Stimulated activated CD8-positive, alpha-beta memory T cell treated with anti-CD3 and anti-CD28 coated beads, Interleukin-15, amount 100 ng/mL, for 1 hour (primary cell): ENCODE results near the gene VAMP3.
"Not testable (repeated sequence)": the region's sequence is repeated elsewhere in the genome, so short reads cannot be mapped to it uniquely, and the experiment has no call there.

Experiments
- DNase-seq: peaks from one replicate; pipeline ENCODE4 v3.0.0-alpha.2; 2020; ENCODE audit warnings: low read depth

VAMP3 gene

GRCh38 chr1:7768583-7768982, 2.5 kb upstream of the VAMP3 start:
- no peak for DNase-seq

DNA sequence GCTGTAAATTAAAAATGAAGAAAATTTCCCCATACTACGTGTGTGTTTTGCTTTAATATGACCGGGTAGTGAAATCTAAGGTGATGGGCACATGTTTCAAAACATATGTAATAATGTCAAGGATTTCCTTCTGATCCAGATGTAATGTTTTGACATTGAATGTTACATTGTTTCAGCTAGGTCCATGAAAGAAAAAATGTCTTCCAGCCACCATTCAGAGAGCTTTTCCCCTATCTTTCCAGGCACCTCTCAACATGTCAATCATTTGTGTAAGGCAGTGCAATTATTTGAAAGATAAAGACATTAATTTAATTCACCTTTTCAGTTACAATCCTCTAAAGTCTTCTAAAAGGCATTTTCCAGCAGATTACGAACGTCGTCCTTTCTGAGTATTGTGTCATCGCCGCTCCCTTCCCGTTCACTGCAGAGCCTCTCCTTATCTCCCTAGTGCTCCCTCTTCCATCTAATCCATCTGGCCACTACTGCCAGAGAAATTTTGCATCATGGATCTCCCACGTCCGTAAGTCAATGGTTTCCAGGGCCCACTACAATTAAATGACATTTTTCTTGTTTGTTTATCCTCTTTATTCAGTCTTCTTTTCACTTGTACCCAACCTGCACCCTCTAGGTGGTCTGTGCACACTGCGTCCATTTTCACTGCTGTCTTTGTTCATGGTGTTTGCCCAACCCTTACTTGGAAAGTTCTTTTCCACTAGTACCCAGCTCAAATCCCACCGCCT, 1.3 kb upstream of the VAMP3 start:
- no peak for DNase-seq

DNA sequence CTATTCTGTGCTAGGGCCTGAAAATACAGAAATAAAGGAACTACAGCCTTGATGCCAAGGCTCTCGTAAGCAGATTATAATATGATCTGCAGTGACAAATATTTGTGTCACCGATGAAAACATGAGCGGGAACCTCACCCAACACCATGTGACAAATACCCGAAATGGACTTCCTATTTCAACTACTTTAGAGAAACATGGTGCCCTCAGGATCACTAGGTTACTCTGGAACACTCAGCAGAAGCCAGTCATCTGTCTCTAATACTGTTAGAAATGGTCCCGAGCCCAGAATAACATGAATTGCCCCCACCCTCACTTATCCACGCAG, 463 bp upstream of the VAMP3 start:
- no peak for DNase-seq

GRCh38 chr1:7771823-7772299, 765 bp downstream of the VAMP3 start:
- DNase-seq: no peak

DNA sequence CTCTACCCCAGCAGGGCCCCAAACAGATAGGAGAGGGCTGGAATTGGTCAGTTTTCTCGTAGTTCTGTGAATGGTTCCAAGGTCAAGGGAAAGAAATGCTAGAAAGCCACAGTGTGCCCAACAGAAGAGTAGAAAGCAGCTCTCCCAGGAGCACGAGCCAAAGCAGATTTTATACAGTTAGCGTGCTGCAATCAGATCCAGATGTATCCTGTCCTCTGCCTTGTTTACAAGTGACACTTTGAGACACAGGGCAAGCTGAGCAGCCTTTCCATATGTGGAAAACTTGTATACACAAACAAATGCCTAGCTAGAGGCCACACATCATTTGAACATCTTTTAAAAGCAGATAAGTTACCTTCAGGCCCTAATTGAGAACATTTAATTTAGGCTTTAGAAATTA, 6.5 kb downstream of the VAMP3 start:
- DNase-seq: no peak

GRCh38 chr1:7778133-7778628, 7.1 kb downstream of the VAMP3 start:
- DNase-seq: no peak

DNA sequence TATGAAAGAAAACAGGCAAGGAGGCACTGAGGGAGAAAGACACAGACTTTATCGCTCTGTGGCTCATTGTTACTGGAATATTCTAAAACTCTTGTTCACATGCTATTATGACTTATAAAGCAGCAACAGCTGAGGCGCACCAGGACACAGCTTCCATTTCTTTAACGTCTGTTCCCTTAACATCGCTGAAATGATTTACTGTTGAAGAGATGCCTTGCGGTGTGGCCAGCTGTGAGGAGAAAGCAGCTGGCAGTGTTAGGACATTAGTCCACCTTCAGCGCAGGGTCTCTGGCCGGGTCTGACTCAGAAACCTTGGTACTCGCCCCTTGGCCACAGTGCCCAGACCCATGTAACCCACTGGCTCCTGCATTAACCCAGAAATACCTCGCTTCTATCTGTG, 9.9 kb downstream of the VAMP3 start:
- DNase-seq: no peak

- no peak for DNase-seq
Measured at GRCh38 chr1:7781501-7781900, 10.4 kb downstream of the VAMP3 start.

DNA sequence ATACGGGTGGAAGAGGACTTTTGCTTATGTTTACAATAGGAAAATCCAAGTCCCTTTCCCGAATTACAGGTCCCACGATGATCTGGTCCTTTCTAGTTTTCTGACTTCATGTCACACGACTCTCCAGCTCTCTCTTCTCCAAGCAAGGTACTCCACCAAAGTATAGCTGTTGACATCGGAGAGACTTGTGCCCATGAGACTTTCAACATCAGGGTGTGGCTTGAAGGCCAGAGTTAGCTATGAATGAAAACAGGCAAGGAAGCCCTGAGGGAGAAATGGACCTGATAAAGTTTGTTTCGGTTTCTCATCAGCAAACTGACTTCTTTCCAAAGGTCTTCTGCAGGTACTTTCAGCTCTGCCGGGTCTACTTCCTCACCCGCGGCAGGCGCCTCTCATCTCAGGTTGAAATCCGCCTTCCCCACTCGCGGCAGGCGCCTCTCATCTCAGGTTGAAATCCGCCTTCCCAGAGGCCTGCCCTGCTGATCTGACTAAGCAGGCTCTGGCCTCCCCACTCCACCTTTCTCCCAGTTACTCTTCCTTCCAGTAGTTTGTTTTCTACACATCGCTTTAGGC, 10.9 kb downstream of the VAMP3 start:
- DNase-seq: no peak

- DNase-seq: no peak
Measured at GRCh38 chr1:7783178-7783711, 12.1 kb downstream of the VAMP3 start.

GRCh38 chr1:7783826-7784491, 12.9 kb downstream of the VAMP3 start, which contains the start of gene PER3:
PER3 (plus strand) TSS chr1:7784291; CDS start chr1:7784878, 587 bp downstream.
- DNase-seq: peak; percentile 79

DNA sequence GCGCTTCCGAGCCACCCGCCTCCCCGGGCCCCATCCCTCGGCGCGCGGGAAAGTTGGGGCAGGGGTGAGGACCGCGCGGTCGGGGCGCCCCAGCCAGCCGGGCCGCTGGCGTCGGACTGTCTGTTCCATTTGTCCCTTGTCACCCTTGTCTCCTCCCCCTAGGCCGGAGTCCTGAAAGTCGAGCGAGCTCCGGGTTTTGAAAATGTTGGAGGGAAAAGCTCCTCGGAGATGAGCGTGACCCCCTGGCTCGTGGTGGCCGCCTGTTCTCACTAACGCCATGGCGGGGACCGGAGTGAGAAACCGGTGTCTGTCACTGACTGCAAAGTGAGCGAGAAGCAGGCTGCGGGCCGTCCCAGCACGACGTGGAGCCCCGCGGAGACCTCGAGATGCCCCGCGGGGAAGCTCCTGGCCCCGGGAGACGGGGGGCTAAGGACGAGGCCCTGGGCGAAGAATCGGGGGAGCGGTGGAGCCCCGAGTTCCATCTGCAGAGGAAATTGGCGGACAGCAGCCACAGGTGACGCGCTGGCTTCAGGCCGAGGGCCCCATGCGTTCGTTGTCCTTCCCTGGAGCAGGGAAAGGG, 13.5 kb downstream of the VAMP3 start:
- no peak for DNase-seq

DNA sequence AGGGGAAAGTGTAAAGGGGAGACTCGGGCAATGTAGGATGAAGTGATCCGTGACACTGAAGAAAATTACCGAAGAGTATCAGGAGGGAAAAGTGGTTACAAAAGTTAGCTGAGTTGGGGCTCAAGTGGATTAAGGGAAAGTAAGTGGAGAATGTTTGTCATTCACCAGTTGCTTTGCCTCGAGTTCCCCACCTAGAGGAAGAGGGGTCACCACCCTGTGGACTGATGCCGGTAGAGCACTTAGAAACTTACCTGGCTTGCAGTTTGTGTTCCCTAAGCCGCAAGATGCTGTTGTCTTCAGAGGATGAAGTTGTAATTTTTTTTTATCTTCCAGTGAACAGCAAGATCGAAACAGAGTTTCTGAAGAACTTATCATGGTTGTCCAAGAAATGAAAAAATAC, 14.0 kb downstream of the VAMP3 start:
- no peak for DNase-seq

DNA sequence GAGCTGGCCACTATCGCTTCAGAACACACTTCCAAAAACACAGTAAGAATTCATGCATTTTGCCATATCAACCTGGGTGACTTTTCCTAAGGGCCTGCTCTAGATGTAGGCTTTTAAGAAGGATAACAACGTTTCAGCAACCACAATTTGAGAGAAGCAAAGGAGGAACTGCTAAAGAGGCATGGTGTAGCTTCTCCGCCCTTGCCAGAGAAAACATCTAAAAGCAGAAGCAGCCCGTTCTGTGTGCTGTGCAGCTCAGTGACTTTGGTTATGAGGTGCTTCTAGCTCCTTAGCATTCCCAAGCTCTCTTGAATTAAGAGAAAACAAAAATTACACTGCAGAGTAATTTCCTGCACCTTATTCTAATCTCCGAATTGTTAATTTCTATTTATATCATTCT, 15.7 kb downstream of the VAMP3 start:
- DNase-seq: no peak

- DNase-seq: no peak
Measured at GRCh38 chr1:7789828-7790227, 18.7 kb downstream of the VAMP3 start.

DNA sequence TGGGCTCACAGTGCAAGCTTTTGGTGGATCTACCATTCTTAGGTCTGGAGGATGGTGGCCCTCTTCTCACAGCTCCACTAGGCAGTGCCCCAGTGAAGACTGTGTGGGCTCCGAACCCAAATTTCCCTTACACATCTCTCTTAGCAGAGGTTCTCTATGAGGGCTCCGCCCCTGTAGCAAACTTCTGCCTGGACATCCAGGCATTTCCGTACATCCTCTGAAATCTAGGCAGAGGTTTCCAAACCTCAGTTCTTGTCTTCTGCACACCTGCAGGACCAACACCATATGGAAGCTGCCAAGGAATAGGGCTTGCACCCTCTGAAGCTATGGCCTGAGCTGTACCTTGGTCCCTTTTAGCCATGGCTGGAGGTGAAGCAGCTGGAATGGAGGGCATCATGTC, 19.9 kb downstream of the VAMP3 start:
- not testable (repeated sequence) for DNase-seq

DNA sequence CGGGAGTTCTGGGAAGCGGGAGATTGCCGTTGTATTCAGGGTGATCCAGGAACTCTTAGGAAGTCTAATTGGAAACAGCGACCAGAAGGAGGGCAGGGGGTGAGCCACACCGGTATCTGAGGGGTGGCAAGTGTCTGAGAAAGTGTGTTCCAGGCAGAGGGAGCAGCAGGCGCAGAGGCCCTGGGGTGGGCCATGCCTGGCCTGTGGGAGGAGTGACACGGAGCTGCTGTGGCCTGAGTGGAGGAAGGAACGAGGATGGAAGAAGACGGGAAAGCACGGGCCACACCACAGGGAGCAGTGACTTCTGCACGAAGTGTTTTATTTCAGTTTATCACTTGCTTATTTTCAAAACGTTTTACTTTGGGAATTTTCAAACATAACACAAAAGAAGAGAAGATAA, 24.3 kb downstream of the VAMP3 start:
- no peak for DNase-seq

- DNase-seq: no peak
Measured at GRCh38 chr1:7805460-7805859, 34.4 kb downstream of the VAMP3 start.

DNA sequence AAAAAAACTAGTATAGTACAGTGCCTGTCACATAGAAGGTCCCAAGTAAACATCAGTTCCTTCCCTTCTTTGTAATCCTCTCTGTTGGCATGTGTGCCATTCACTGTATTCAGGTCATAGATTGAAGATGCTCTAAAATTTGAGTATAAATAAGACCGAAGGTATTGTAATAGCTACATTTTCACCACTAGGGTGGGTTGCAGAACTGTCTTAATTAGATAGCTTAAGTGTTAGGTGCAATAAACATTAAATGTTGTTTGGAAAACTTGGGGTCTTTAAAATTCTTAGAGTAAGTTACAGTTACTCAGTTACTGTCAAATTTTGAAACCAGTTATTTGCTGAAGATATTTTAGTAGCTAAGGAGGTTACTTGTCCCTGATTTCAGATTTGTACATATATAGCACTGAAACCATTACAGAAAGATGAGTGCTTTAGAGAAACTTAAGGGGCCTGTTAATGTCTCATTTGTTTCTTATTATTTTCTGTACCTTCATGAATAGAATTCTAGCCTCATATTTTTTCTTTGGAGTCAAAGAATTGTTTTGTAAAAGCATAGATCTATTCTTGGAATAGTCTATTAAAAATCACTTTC, 37.3 kb downstream of the VAMP3 start:
- no peak for DNase-seq

DNA sequence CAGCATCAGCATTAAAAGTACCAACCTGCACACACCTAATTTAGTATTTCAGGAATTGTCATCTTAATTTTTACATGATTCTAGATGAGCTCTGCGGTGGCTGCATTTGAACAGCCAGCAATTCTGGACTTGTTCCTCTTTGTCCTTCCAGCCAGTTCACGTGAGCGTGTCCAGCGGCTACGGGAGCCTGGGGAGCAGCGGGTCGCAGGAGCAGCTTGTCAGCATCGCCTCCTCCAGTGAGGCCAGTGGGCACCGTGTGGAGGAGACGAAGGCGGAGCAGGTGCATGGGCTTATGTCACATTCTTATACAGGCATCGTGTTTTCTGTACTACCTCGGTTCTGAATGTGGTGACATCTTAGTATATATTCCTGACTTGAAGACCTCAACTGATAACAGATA, 38.6 kb downstream of the VAMP3 start:
- no peak for DNase-seq

- DNase-seq: no peak
Measured at GRCh38 chr1:7810395-7810794, 39.3 kb downstream of the VAMP3 start.

DNA sequence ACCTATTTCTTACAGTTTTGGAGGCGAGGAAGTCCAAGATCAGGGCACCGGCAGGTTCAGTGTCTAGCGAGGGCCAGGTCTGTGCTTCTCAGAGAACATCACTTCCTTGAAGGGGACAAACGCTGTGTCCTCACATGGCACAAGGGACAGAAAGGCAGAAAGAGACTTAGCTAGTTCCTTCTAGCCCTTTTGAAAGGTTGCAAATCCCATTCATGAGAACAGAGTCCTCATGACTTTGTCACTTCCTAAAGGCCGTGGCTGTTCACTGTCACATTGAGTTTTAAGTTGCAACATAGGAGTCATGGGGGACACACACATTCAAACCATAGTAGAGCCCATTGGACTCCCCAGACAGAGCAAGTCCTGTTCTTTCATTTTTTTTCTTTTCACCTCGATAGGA, 40.4 kb downstream of the VAMP3 start:
- DNase-seq: no peak
